SK-N-SH (cell line): ENCODE measurements around the gene TSPAN32. TPM values are rescaled to one million over a fixed set of nuclear protein-coding genes. Genes with fewer than 3 reads are reported as not detected.

Source experiments
- CTCF ChIA-PET: fragments of 300-600, 350-600 bp; formaldehyde crosslinking; extraction: SDS; loops from one replicate; lab custom pipeline; 2021; lab: Yijun Ruan, JAX
- POLR2A ChIA-PET: fragments of 350-600 bp; sonication (Branson Sonifier 250); formaldehyde crosslinking; extraction: SDS; loops from one replicate; lab custom pipeline; 2020; ENCODE audit warnings: antibody characterized with exemption, inconsistent platforms; lab: Yijun Ruan, JAX
- DNase-seq: peaks from one replicate; pipeline ENCODE4 v3.0.0; 2012
- H2AFZ ChIP-seq: fragments of 200-600 bp; sonication (generic); 2 replicates; pipeline ENCODE4 v1.8.1; 2016; ENCODE audit warnings: antibody characterized with exemption, mild to moderate bottlenecking, low read depth
- H3F3A ChIP-seq: fragments of 200-600 bp; sonication (generic); replicated peaks from 2 replicates; pipeline ENCODE3; 2016; ENCODE audit warnings: antibody characterized with exemption, mild to moderate bottlenecking; ENCODE audit not compliant: insufficient read depth
- H3K27ac ChIP-seq, 2 experiments: fragments of 200-500 bp in 1 of 2; fragments of 200-600 bp in 1 of 2; sonication (Bioruptor generic) in 1 of 2; sonication (generic), shearing (Covaris generic) in 1 of 2; 2 replicates each; pipeline versions ENCODE4 v1.5.1 to v1.6.1; 2014 to 2016; ENCODE audit warnings: low read depth in 2 of 2, inconsistent platforms in 1 of 2, low read length in 1 of 2, mild to moderate bottlenecking in 1 of 2, mixed read lengths in 1 of 2
- H3K27me3 ChIP-seq: fragments of 200-600 bp; sonication (generic), shearing (Covaris generic); 2 replicates; pipeline ENCODE4 v1.6.1; 2016; ENCODE audit warnings: mixed run types; ENCODE audit not compliant: insufficient read depth
- H3K36me3 ChIP-seq, 2 experiments: fragments of 200-500 bp in 1 of 2; fragments of 200-600 bp in 1 of 2; sonication (Bioruptor generic) in 1 of 2; sonication (generic) in 1 of 2; replicated peaks in 1 of 2; 2 replicates each; pipeline versions ENCODE3 to v1.5.1; 2014 to 2016; ENCODE audit warnings: low read length in 1 of 2, mild to moderate bottlenecking in 1 of 2; ENCODE audit not compliant: insufficient read depth in 2 of 2, control insufficient read depth in 1 of 2
- H3K4me1 ChIP-seq, 2 experiments: fragments of 200-500 bp in 1 of 2; fragments of 200-600 bp in 1 of 2; sonication (Bioruptor generic) in 1 of 2; sonication (generic), shearing (Covaris generic) in 1 of 2; 2 replicates each; pipeline versions ENCODE4 v1.5.1 to v1.6.1; 2014 to 2016; ENCODE audit warnings: low read depth in 1 of 2, low read length in 1 of 2, mixed run types in 1 of 2; ENCODE audit not compliant: insufficient read depth in 2 of 2, control insufficient read depth in 1 of 2
- H3K4me2 ChIP-seq: fragments of 200-600 bp; sonication (generic), shearing (Covaris generic); 2 replicates; pipeline ENCODE4 v1.6.1; 2017; ENCODE audit warnings: mixed run types
- H3K4me3 ChIP-seq, 2 experiments: fragments of 200-500 bp in 1 of 2; fragments of 200-600 bp in 1 of 2; sonication (Bioruptor generic) in 1 of 2; sonication (generic), shearing (Covaris generic) in 1 of 2; 2 replicates each; pipeline versions ENCODE4 v1.5.1 to v1.8.1; 2014 to 2016; ENCODE audit warnings: low read depth in 2 of 2, inconsistent platforms in 1 of 2, low read length in 1 of 2, mild to moderate bottlenecking in 1 of 2, mixed read lengths in 1 of 2, moderate library complexity in 1 of 2
- H3K79me2 ChIP-seq: fragments of 200-600 bp; sonication (generic); 2 replicates; pipeline ENCODE4 v1.8.1; 2017; ENCODE audit warnings: mild to moderate bottlenecking; ENCODE audit not compliant: insufficient read depth
- H3K9ac ChIP-seq: fragments of 200-600 bp; sonication (generic); 2 replicates; pipeline ENCODE4 v1.6.1; 2017; ENCODE audit warnings: mixed run types
- H3K9me2 ChIP-seq: fragments of 200-600 bp; sonication (generic); 2 replicates; pipeline ENCODE4 v1.6.1; 2017; ENCODE audit warnings: mixed run types
- H3K9me3 ChIP-seq: fragments of 200-600 bp; sonication (generic); 2 replicates; pipeline ENCODE4 v1.6.1; 2017; ENCODE audit warnings: mixed run types, mild to moderate bottlenecking, moderate library complexity
- H4K20me1 ChIP-seq: fragments of 200-600 bp; sonication (generic); 2 replicates; pipeline ENCODE4 v1.6.1; 2017; ENCODE audit warnings: mild to moderate bottlenecking, mixed run types; ENCODE audit not compliant: insufficient read depth
- CHD2 ChIP-seq: fragments of 150-350 bp; IDR thresholded peaks from 2 replicates; pipeline ENCODE4 v1.6.1; 2018; ENCODE audit warnings: low read length; ENCODE audit not compliant: partially characterized antibody
- ELF1 ChIP-seq: IDR thresholded peaks from 2 replicates; pipeline ENCODE4 v1.4.0; 2012
- FOXJ3 ChIP-seq: sonication (generic); formaldehyde crosslinking; IDR thresholded peaks from 2 replicates; pipeline ENCODE4 v1.5.1; 2020; ENCODE audit warnings: mild to moderate bottlenecking, missing genetic modification reagents
- FOXM1 ChIP-seq: IDR thresholded peaks from 2 replicates; pipeline ENCODE4 v1.4.0; 2012; ENCODE audit warnings: low read depth, mild to moderate bottlenecking
- IRF3 ChIP-seq: fragments of 150-350 bp; IDR thresholded peaks from 2 replicates; pipeline ENCODE4 v1.6.1; 2016; ENCODE audit warnings: mild to moderate bottlenecking, low read depth, low read length
- JUND ChIP-seq: IDR thresholded peaks from 2 replicates; pipeline ENCODE4 v1.4.0; 2012
- MEF2A ChIP-seq: IDR thresholded peaks from 2 replicates; pipeline ENCODE4 v1.4.0; 2012; ENCODE audit warnings: low read depth, borderline replicate concordance
- MXI1 ChIP-seq: IDR thresholded peaks from 2 replicates; pipeline ENCODE4 v1.6.1; 2012; ENCODE audit warnings: mild to moderate bottlenecking, low read depth, low read length, improper control_type of control experiment
- NFIC ChIP-seq: IDR thresholded peaks from 2 replicates; pipeline ENCODE4 v1.4.0; 2012; ENCODE audit warnings: borderline replicate concordance
- POLR2AphosphoS5 ChIP-seq: IDR thresholded peaks from 2 replicates; pipeline ENCODE4 v1.6.1; 2012; ENCODE audit warnings: low read depth, low read length
- RAD21 ChIP-seq: IDR thresholded peaks from 2 replicates; pipeline ENCODE4 v1.6.1; 2012; ENCODE audit warnings: mild to moderate bottlenecking, low read length
- RCOR1 ChIP-seq: fragments of 150-350 bp; IDR thresholded peaks from 2 replicates; pipeline ENCODE4 v1.6.1; 2017; ENCODE audit warnings: antibody characterized with exemption, low read length
- REST ChIP-seq: IDR thresholded peaks from 2 replicates; pipeline ENCODE4 v1.6.1; 2012; ENCODE audit warnings: mild to moderate bottlenecking, low read depth, low read length, moderate library complexity
- RXRA ChIP-seq: IDR thresholded peaks from 2 replicates; pipeline ENCODE4 v1.4.0; 2012; ENCODE audit warnings: low read depth, mild to moderate bottlenecking, borderline replicate concordance
- SMC3 ChIP-seq: IDR thresholded peaks from 2 replicates; pipeline ENCODE4 v1.6.1; 2012; ENCODE audit warnings: low read depth, low read length, improper control_type of control experiment
- TAF1 ChIP-seq: IDR thresholded peaks from 2 replicates; pipeline ENCODE4 v1.6.1; 2012; ENCODE audit warnings: low read depth, mild to moderate bottlenecking, low read length, moderate library complexity, borderline replicate concordance
- USF2 ChIP-seq: fragments of 150-350 bp; IDR thresholded peaks from 2 replicates; pipeline ENCODE4 v1.6.1; 2017; ENCODE audit warnings: antibody characterized with exemption, low read length, low read depth, borderline replicate concordance
- WGBS: methylation state at CpG from one replicate; pipeline ENCODE4 v1.1.6; 2017; ENCODE audit warnings: low lambda C conversion rate; 5-methylcytosine and 5-hydroxymethylcytosine counted together
- polyA plus RNA-seq, 3 experiments: library from polyadenylated mRNA; depleted of rRNA; stranded (reverse); fragments of >200 nt; gene quantifications; 2 replicates each; pipeline ENCODE4 v1.2.3, GENCODE V29; 2012

TSPAN32 gene
- polyA plus RNA-seq, 1 of the 3 experiments (the other 2 are of a cell fraction): 0.12 TPM

- Histone ChIP-seq H4K20me1 (no peaks in the 10 kb centered on the region), H3K4me1 (peaks cover 26% of the 10 kb centered on the region in 2 experiments; a peak in 3 of 4 replicates), H3K36me3 (no peaks in the 10 kb centered on the region), H3K79me2 (no peaks in the 10 kb centered on the region)
- TF ChIP-seq POLR2AphosphoS5 (peak; percentile 41; the same call in 1 of the 2 replicates), NFIC (peak; percentile 63; the same call in 1 of the 2 replicates), MEF2A (no peak), CHD2 (peak; percentile 7)
- TF ChIP-seq, all 33 proteins: peak for 3
- WGBS: 31% methylated on average over 8 of the region's 16 CpGs
- H3K4me2 ChIP-seq: peak overlapping the region; percentile 41; the same call in 1 of the 2 replicates
- no peak overlapping the region for H3K4me3 ChIP-seq
- peak; percentile 95 for DNase-seq
- no peaks in the 10 kb centered on the region for H3K9me3 ChIP-seq
- H3K27me3 ChIP-seq: no peaks in the 10 kb centered on the region
- no peak overlapping the region for H3K9ac ChIP-seq
- no peaks in the 10 kb centered on the region for H3K9me2 ChIP-seq
- POLR2A ChIA-PET: interaction anchor here (0.6 kb wide), 1 partner anchor 124 kb away, joined by 4 read pairs; no protein-coding TSS in a partner anchor
- H2AFZ ChIP-seq: peak overlapping the region; percentile 79; the same call in 1 of the 2 replicates
- peak overlapping the region; percentile 27 to 74; a peak in 3 of 4 replicates for H3K27ac ChIP-seq
- CTCF ChIA-PET: interaction anchor here (0.8 to 10.5 kb wide), 4 partner anchors 10 to 120 kb away, joined by 3 to 101 read pairs (median 6); partner anchors contain the start of gene TSSC4
- no peaks in the 10 kb centered on the region for H3F3A ChIP-seq
Observed at GRCh38 chr11:2314525-2315394, 12.9 kb downstream of the TSPAN32 start.

- Histone ChIP-seq H2AFZ (peak overlapping the region; percentile 79; the same call in 1 of the 2 replicates), H3K4me1 (peaks cover 26% of the 10 kb centered on the region in 2 experiments; a peak in 3 of 4 replicates), H3F3A (no peaks in the 10 kb centered on the region), H3K9me3 (no peaks in the 10 kb centered on the region), H3K4me3 (no peak overlapping the region), H3K4me2 (no peak overlapping the region), H3K9me2 (no peaks in the 10 kb centered on the region), H4K20me1 (no peaks in the 10 kb centered on the region), H3K27me3 (no peaks in the 10 kb centered on the region), H3K36me3 (no peaks in the 10 kb centered on the region), H3K79me2 (no peaks in the 10 kb centered on the region), H3K27ac (peak overlapping the region in 1 of 2 experiments; percentile 62; a peak in 2 of 4 replicates), H3K9ac (no peak overlapping the region)
- ChIA-PET POLR2A (interaction anchor here (1.7 kb wide), 1 partner anchor 63 kb away, joined by 5 read pairs; no protein-coding TSS in a partner anchor), CTCF (interaction anchor here (2.8 to 10.5 kb wide), 2 partner anchors 11 to 105 kb away, joined by 23 to 101 read pairs; no protein-coding TSS in a partner anchor)
- no peak for DNase-seq
- 50% methylated on average over 2 of the region's 25 CpGs for WGBS
- TF ChIP-seq RXRA (no peak), RCOR1 (no peak), USF2 (no peak), JUND (no peak), FOXJ3 (CRISPR knock-in tag) (no peak), REST (no peak), FOXM1 (no peak), CHD2 (no peak), SMC3 (no peak), MEF2A (no peak), MXI1 (no peak), RAD21 (no peak), IRF3 (no peak), ELF1 (no peak), TAF1 (no peak)
Observed at GRCh38 chr11:2315395-2316168, 13.8 kb downstream of the TSPAN32 start.
